Measurements from ENCODE around the gene SYT1.
"Not testable (repeated sequence)": the region's sequence is repeated elsewhere in the genome, so short reads cannot be mapped to it uniquely, and the experiment has no call there.

SYT1 gene

GRCh38 chr12:78864403-78864869 lies at the start of gene SYT1:
TSS of gene SYT1 (plus strand) at chr12:78864774.
- DNase-seq (ENCODE audit: low read depth): peak; percentile 74

DNA sequence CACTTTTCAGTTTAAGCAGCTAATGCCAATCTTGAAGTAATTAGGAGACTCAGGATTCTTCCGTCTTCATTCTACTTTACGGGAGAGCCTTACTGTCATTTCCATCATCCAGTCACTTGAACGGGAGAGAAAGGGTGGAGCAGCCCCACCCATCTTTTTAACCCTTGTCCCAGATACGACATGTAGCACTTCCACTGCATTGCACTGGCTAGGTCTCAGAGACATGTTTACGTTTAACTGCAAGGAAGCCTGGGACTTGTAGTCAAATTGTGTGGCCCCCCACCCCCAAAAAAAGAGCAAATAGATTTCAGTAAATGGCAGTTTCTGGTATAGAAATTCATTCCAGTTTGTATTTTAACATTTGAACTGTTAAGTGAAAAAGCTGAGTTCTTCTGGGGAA lies 46.1 kb upstream of the SYT1 start:
- DNase-seq (ENCODE audit: low read depth): no peak

DNA sequence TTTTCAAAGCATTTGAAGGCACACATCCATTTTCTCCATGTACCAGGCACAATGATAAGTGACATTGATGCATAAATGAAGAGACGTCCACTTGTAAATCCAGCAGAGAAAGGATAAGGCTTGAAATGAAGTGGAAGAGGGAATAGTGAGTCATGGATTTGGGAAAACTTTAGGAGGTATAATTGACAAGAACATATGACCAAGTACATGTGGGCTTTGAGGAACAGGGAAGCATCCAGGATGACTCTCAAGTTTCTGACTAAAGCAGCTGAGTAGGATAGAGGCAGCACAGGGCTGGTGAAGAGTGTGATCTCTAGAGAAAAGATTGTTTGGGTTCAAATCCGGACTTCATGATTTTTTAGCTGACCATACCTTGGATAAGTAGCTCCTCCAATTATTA lies 43.6 kb upstream of the SYT1 start:
- no peak for DNase-seq (ENCODE audit: low read depth)

GRCh38 chr12:78824918-78825317 lies 39.7 kb upstream of the SYT1 start:
- no peak for DNase-seq (ENCODE audit: low read depth)

DNA sequence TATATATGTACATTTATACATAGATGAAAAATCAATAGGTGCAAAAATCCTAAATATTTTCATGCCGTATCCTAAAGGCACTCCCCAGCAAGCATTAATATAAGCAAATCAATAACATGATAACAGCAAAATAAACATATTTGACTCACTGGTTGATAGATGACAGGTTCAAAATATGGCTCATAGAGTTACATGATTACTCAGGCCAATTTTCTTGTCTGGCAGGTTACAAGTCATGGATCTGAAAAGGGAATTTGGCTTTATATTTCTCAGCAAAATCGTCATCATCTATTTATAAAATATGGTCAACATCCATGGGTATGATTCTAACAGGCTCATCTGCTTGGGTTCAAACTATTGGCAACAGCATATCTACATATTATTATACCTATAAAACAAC lies 34.9 kb upstream of the SYT1 start:
- DNase-seq (ENCODE audit: low read depth): no peak

- no peak for DNase-seq (ENCODE audit: low read depth)
Measured at GRCh38 chr12:78835493-78835892, 29.1 kb upstream of the SYT1 start.

- DNase-seq (ENCODE audit: low read depth): not testable (repeated sequence)
Measured at GRCh38 chr12:78840518-78841019, 24.0 kb upstream of the SYT1 start.

GRCh38 chr12:78853231-78853630 lies 11.3 kb upstream of the SYT1 start:
- DNase-seq (ENCODE audit: low read depth): no peak

DNA sequence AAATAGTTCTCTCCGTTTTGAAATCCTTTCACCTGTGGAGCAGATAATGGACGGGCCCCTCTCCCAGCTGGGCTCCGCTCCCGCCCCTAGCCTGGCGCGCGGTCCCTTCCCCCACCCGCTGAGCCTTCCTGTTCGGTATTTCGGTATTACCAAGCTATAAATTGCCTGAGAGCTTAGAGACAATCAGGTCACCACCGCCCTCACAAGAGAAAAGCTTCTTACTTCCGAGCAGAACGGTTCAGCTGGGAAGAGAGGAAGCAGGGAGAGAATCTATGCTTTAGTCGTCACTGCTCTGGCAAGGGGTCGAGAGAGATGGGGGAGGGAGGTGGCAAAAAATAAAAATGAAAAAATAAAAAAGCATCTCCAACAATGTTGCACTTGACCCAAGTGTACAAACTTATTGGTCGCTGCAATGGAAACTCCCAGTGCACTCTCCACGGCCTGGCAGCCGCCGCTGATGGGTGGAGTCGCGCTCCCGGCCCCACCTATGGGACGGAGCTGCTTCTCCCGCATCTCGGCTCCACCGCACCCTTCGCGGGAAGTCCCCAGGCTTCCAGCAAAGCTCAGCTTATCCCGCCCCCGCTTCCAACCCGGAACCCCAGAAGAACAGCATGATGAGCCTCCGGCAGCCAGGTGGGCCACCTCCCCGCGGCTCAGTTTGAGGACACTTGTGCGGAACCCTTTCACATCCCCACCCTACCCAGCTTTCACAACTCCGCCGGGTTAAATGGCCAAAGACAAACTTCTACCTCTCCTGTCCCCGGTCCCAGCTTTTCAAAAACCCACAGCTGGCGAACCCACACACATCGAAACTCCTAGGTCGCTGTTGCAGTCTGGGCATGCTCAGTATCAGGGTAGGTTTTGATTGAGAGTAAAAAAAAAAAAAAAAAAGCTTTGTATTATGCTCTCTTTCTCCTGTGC lies 832 bp upstream of the SYT1 start:
- DNase-seq (ENCODE audit: low read depth): peak; percentile 24

DNA sequence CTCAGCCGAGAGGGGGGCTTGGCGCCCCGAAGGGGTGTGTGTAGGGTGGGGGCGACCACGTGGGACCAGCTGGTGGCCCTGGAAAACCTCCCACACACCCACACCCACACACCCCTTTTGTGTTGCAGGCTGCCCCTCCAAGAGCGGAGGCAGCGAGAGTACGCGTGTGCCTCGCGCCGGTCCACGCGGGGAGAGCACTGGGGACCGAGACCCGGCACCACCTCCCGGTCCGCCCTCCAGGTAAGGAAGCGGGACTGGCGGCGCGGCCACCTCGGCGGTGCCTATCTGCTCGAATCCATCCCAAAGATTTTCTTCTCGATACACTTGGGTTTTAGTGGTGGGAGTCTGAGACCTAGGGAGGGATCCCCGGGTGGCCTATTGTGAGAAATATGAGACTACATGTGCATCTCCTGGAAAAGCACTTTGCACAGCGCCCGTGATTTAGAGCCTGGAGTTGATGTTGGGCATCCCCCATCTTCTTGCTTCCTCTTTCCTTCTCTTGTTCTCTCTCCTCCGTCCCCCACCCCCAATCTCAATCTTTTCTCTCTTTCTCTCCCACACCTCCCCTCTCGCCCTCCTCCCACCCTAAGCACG lies 393 bp downstream of the SYT1 start:
- DNase-seq (ENCODE audit: low read depth): no peak

DNA sequence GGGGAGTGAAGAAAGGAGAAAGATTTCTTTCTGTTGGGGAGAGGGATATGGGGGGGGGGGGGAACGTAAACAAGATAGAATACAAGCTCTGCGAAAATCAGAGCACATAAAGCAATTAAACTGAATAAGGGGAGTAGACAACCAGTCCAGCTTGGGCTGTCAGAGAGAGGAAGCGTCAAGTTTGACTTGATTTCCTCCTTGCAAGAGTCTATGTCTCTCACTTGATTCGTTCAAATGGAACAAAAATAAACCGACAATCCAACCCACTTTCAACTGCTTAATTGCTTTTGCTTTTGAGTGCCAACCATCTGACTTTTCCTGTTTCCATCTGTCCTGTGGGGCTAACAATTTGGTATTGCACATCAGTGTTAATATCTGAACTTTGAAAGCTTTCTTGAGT lies 942 bp downstream of the SYT1 start:
- DNase-seq (ENCODE audit: low read depth): no peak

- no peak for DNase-seq (ENCODE audit: low read depth)
Measured at GRCh38 chr12:78866518-78866917, 1.9 kb downstream of the SYT1 start.

DNA sequence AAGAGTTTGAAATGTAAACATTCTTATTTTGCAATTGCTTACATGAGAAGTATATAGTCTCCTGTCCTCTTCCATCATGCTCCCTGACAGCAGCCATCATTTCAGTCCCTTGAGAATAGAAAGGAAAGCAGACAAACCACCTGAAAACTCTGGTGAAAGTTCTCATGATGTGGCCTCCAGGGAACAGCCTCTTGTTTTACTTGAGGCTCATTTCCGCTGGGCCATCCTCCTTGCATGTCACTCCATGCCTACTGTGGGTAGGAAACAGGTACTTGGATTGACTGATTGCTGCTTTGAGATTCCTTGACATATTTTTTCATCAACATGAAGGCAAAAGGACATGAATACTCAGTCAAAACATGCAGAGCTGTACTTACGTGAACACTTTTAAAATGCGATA lies 6.0 kb downstream of the SYT1 start:
- DNase-seq (ENCODE audit: low read depth): no peak

GRCh38 chr12:78871566-78871965 lies 7.0 kb downstream of the SYT1 start:
- no peak for DNase-seq (ENCODE audit: low read depth)

DNA sequence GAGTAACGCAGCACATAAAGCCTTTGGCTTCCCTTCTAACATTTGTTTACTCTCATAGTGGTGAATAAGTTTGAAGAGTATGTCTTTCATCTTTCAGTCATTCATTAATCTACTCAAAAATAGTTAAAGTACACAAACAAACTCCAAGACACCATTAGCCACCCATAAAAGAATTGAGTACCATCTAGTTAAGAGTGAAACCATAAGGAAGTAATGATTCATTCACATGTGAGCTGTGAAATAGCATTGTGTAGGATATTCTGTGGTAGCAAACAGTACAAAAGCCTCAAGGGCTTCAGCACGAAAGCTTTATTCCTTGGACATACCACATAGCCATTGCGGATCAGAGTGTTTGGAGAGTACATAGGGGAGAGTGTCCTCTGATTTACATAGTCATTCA lies 13.9 kb downstream of the SYT1 start:
- DNase-seq (ENCODE audit: low read depth): no peak

DNA sequence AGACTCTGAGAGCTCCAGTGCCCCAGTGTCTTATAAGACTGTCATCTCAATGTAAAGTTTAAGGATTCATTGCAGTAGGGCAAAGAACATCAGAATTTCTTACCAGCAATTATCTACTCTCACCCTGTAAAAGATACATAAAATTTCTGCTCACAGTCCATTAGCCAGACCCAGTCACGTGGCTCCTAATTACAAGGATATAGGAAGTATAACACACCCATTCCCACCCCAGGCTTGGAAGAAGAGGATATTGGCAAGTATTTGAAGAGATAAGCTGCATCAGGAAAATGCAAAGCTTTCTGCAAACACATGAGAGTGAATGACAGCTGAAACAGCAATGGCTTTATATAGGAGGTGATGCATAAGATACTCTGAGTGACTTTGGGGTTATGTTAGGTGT lies 14.3 kb downstream of the SYT1 start:
- no peak for DNase-seq (ENCODE audit: low read depth)

GRCh38 chr12:78880078-78880477 lies 15.5 kb downstream of the SYT1 start:
- DNase-seq (ENCODE audit: low read depth): peak; percentile 16

- peak; percentile 40 for DNase-seq (ENCODE audit: low read depth)
Measured at GRCh38 chr12:78881685-78882084, 17.1 kb downstream of the SYT1 start.

DNA sequence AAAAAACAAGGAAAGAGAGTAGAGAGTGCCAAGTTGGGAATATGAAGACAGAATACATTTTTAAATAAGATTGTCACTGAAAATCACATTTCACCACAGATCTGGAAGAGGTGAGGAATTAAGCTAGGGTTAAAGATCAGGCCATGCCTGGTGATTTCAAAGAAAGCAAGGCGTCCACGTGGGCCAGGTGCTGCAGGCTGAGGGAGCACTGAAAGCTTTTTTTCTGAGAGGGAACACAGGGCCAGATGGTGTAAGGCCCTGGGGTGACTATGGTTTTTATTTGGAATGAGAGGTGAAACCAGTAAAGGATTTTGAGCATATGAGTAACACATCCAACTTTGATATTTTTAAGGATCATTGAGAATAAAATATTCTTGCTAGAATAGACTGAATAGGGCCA lies 20.9 kb downstream of the SYT1 start:
- DNase-seq (ENCODE audit: low read depth): no peak

- peak; percentile 77 for DNase-seq (ENCODE audit: low read depth)
Measured at GRCh38 chr12:78886719-78887407, 22.3 kb downstream of the SYT1 start.

- DNase-seq (ENCODE audit: low read depth): no peak
Measured at GRCh38 chr12:78887444-78887843, 22.9 kb downstream of the SYT1 start.

DNA sequence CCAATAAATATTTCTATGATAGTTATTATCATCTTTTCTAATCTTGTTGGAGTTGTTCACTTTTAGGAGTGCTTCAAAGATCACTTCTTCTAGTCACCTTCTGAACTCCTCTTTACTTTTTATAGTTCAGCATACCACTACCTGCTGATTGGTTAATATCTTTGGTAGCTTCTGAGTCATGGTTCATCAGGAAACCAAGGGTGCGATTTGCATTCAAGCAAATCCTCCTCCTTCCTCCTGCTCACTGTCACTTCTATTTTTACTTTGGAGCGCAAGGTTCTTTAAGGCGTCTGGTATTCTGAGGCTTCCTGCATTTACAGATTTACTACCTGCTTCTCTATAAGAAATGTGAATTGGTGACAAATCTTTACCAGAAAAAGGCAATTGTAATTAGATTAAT lies 24.0 kb downstream of the SYT1 start:
- DNase-seq (ENCODE audit: low read depth): no peak
